Immature natural killer cell (primary cell): Measurements from ENCODE around the gene ADAMTS16. TPM values are rescaled to one million over a fixed set of nuclear protein-coding genes. Genes with fewer than 3 reads are reported as not detected.

Experiments
- DNase-seq, 3 donors: peaks; one replicate each; pipeline ENCODE4 v3.0.0; 2022; ENCODE audit warnings: mixed read lengths in 1 of 3
- H3K27ac Mint-ChIP-seq, 6 donors: one replicate each; pipeline ENCODE4 v1.8.0; 2020; ENCODE audit warnings: mixed read lengths in 6 of 6, mild to moderate bottlenecking in 5 of 6, inconsistent platforms in 4 of 6, moderate library complexity in 3 of 6
- H3K27me3 Mint-ChIP-seq, 3 donors: one replicate each; pipeline ENCODE4 v1.8.0; 2020 to 2021; ENCODE audit warnings: low read depth in 3 of 3, mild to moderate bottlenecking in 3 of 3, mixed read lengths in 3 of 3, moderate library complexity in 3 of 3, inconsistent platforms in 1 of 3
- H3K36me3 Mint-ChIP-seq, 3 donors: one replicate each; pipeline ENCODE4 v1.8.0; 2020; ENCODE audit warnings: mixed read lengths in 3 of 3, inconsistent platforms in 2 of 3, mild to moderate bottlenecking in 2 of 3
- H3K4me1 Mint-ChIP-seq, 2 donors: one replicate each; pipeline ENCODE4 v1.8.0; 2020; ENCODE audit warnings: inconsistent platforms in 2 of 2, mild to moderate bottlenecking in 2 of 2, mixed read lengths in 2 of 2, moderate library complexity in 1 of 2
- H3K4me3 Mint-ChIP-seq, 5 donors: one replicate each; pipeline ENCODE4 v1.8.0; 2020; ENCODE audit warnings: mild to moderate bottlenecking in 5 of 5, mixed read lengths in 5 of 5, inconsistent platforms in 3 of 5, moderate library complexity in 3 of 5
- H3K9me3 Mint-ChIP-seq, 6 donors: one replicate each; pipeline ENCODE4 v1.8.0; 2020; ENCODE audit warnings: mild to moderate bottlenecking in 6 of 6, mixed read lengths in 6 of 6, inconsistent platforms in 4 of 6, moderate library complexity in 3 of 6
- polyA plus RNA-seq, 3 donors: library from polyadenylated mRNA; unstranded; fragments of 300-500 nt; fragmentation: Illumina TruSeq; gene quantifications; one replicate each; pipeline ENCODE4 v1.2.3, GENCODE V29; 2021

ADAMTS16 gene
- polyA plus RNA-seq, 3 donors from 2014 or later = not detected

GRCh38 chr5:5315068-5315980, 175.2 kb downstream of the ADAMTS16 start:
- Mint-ChIP-seq H3K4me1 (no peaks in the 10 kb centered on the region), H3K4me3 (no peak overlapping the region), H3K9me3 (peaks cover 4 to 20% (median 11%) of the 10 kb centered on the region in 6 donors), H3K36me3 (no peaks in the 10 kb centered on the region), H3K27ac (no peak overlapping the region), H3K27me3 (peaks cover 0 to 6% (median 0%) of the 10 kb centered on the region in 3 donors)
- DNase-seq = no peak

GRCh38 chr5:5316334-5316733, 176.2 kb downstream of the ADAMTS16 start:
- Mint-ChIP-seq H3K4me3 (no peak overlapping the region), H3K36me3 (no peaks in the 10 kb centered on the region), H3K27ac (no peak overlapping the region), H3K9me3 (peaks cover 4 to 21% (median 15%) of the 10 kb centered on the region in 6 donors), H3K27me3 (peaks cover 0 to 6% (median 0%) of the 10 kb centered on the region in 3 donors), H3K4me1 (no peaks in the 10 kb centered on the region)
- DNase-seq = no peak

DNA sequence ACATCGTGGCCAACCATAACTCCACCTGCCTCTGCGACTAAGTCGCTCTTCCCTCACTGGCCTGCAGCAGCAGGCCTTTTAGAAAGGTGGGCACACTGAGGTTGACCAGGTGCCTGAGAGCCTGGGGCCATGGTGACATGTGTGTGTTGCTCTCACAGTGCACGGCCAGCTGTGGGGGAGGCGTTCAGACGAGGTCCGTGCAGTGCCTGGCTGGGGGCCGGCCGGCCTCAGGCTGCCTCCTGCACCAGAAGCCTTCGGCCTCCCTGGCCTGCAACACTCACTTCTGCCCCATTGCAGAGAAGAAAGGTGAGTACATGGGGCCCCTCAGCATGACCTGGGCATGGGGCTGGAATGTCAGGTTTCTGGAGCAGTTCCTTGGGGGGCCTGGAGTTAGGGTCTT, 177.8 kb downstream of the ADAMTS16 start:
- no peak overlapping the region for H3K27ac Mint-ChIP-seq
- H3K9me3 Mint-ChIP-seq = peaks cover 4 to 29% (median 18%) of the 10 kb centered on the region in 6 donors
- H3K36me3 Mint-ChIP-seq = no peaks in the 10 kb centered on the region
- H3K4me1 Mint-ChIP-seq = no peaks in the 10 kb centered on the region
- no peak for DNase-seq
- H3K4me3 Mint-ChIP-seq = no peak overlapping the region
- H3K27me3 Mint-ChIP-seq = peaks cover 0 to 8% (median 0%) of the 10 kb centered on the region in 3 donors

DNA sequence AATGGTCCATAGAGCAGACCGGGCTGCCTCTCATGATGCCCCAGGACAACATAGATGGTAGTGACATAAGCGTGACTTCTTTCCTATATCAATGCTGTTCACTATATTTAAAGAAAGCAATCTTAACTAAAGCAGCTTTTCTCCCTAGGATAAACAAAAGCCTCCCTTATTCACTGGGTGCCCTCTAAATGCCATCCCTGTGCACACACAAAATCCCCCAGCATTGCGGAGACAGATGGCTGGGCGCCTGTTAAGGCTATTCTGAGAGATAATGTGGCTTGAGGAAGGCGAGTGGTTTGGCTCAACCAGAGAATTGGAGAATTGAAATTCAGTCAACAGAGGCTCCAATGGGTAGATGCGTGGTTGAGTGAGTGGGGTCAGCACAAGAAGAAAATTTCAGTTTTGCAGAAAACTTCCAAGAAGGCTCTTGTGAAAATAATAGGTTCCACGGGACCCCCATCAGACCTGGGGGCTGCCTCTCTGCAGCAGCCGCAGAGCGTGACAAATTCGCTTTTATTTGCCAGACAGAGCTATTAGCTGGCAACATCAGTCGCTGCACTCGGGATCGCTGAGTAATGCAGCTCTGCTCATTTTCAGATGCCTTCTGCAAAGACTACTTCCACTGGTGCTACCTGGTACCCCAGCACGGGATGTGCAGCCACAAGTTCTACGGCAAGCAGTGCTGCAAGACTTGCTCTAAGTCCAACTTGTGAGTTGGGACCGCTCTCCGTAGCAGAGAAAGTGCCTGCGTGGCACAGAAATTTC, 178.5 kb downstream of the ADAMTS16 start:
- H3K27ac Mint-ChIP-seq = no peak overlapping the region
- H3K27me3 Mint-ChIP-seq = peaks cover 0 to 8% (median 0%) of the 10 kb centered on the region in 3 donors
- no peak overlapping the region for H3K4me3 Mint-ChIP-seq
- no peak for DNase-seq
- H3K36me3 Mint-ChIP-seq = no peaks in the 10 kb centered on the region
- no peaks in the 10 kb centered on the region for H3K4me1 Mint-ChIP-seq
- peaks cover 6 to 32% (median 18%) of the 10 kb centered on the region in 6 donors for H3K9me3 Mint-ChIP-seq

DNA sequence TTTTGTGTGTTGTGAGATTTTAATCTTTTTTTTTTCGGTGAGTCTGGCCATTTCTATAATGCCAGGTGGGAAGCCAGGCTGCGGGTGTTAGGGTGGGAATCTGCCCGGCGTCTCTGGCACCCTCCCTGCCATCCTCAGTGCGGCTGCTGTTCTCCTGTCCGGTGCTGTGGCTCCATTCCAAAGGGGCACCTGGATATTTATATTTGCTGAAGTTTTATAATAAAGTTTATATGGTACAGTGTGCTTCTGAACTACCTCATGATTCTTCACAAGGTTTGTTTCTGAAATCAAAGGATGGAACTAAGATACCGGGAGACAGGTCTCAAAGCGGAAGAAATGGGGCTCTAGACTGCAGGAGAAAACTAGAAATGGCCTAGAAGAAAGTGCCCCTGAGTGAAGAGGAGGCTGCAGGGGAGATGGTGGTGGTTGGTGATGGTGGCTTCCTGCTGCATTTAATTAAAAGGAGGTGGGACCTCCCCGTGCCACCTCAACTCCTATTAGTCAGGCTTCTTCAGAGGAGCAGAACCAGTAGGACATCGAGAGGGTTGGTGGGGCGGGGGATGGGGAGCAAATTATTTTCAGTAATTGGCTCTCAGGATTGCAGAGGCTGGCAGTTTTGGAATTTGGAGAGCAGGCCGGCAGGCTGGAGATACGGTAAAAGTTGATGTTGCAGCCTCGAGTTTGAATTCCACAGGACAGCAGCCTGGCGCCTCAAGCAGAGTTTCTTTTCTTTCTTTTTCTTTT, 180.1 kb downstream of the ADAMTS16 start:
- Mint-ChIP-seq H3K27ac (no peak overlapping the region), H3K36me3 (no peaks in the 10 kb centered on the region), H3K4me3 (no peak overlapping the region), H3K9me3 (peaks cover 4 to 32% (median 17%) of the 10 kb centered on the region in 6 donors), H3K27me3 (peaks cover 0 to 6% (median 0%) of the 10 kb centered on the region in 3 donors), H3K4me1 (no peaks in the 10 kb centered on the region)
- no peak for DNase-seq

DNA sequence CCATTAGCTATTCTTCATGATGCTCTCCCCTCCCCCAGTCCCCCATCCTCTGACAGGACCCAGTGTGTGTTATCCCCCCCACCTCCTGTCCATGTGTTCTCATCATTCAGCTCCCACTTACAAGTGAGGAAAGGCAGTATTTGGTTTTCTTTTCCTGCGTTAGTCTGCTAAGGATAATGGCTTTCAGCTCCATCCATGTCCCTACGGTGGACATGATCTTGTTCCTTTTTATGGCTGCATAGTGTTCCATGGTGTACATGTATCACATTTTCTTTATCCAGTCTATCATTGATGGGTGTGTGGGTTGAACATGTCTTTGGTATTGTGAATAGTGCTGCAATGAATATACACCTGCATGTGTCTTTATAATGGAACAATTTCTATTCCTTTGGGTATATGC, 181.0 kb downstream of the ADAMTS16 start:
- H3K4me3 Mint-ChIP-seq = no peak overlapping the region
- no peak for DNase-seq
- H3K9me3 Mint-ChIP-seq = peaks cover 4 to 24% (median 17%) of the 10 kb centered on the region in 6 donors
- peaks cover 0 to 4% (median 0%) of the 10 kb centered on the region in 3 donors for H3K27me3 Mint-ChIP-seq
- H3K27ac Mint-ChIP-seq = no peak overlapping the region
- H3K4me1 Mint-ChIP-seq = no peaks in the 10 kb centered on the region
- H3K36me3 Mint-ChIP-seq = no peaks in the 10 kb centered on the region

- no peak overlapping the region for H3K4me3 Mint-ChIP-seq
- H3K36me3 Mint-ChIP-seq = no peaks in the 10 kb centered on the region
- peaks cover 2 to 31% (median 18%) of the 10 kb centered on the region in 6 donors for H3K9me3 Mint-ChIP-seq
- H3K27me3 Mint-ChIP-seq = peaks cover 0 to 6% (median 2%) of the 10 kb centered on the region in 3 donors
- DNase-seq = no peak
- H3K4me1 Mint-ChIP-seq = no peaks in the 10 kb centered on the region
- no peak overlapping the region for H3K27ac Mint-ChIP-seq
Observed at GRCh38 chr5:5323551-5323950, 183.4 kb downstream of the ADAMTS16 start.

DNA sequence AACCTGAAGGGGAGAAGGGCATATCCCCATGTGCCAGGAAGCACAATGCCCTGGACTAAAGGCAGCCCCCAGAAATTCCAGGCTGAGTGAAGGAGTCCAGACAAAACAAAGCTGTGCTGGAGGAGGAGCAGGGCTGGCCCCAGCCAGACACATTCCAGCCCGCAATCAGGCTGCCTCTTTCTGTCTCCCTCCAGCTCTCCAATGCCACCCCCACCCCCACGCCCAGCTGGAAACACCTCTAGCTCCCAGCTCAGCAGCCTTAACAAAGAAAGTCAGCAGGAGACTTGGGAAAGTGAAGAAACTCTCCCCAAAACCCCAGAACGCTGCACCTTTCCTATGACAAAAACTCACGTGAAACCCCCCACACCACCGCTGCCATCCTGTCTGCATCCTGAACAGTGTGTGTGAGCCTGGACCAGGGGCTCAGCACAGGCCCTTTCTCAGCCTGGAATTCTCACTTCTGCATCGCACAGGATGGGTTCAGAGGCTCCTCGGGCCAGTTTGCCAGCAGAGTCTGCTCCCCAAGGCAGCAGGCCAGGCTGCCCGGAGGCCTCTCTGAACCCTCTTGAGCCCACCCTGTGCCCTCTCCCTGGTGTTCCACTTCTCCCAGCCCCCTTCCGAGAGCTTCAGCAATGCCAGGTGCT, 186.1 kb downstream of the ADAMTS16 start:
- H3K27ac Mint-ChIP-seq = no peak overlapping the region
- H3K4me1 Mint-ChIP-seq = no peaks in the 10 kb centered on the region
- H3K4me3 Mint-ChIP-seq = no peak overlapping the region
- peaks cover 0 to 6% (median 2%) of the 10 kb centered on the region in 3 donors for H3K27me3 Mint-ChIP-seq
- peaks cover 2 to 27% (median 22%) of the 10 kb centered on the region in 6 donors for H3K9me3 Mint-ChIP-seq
- DNase-seq = no peak
- no peaks in the 10 kb centered on the region for H3K36me3 Mint-ChIP-seq

DNA sequence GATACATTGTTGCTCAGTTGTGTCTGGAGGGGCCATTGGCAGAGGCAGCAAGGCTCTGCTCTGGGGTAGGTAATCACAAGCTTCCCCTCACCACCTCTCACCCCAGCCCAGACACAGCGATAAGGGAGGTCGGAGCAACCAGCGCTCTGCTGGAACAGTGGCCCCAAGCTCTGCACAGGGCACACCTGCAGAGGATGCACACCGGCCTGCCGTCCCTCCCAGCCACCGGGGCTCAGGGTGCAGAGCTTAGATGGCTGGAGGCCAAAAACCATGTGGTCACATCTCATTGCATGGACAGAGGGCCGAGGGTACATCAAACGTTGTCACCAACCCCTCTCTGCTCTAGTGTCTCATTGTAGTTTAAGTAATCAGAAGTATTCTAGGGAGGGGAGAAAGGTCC, 187.0 kb downstream of the ADAMTS16 start:
- Mint-ChIP-seq H3K9me3 (peaks cover 2 to 23% (median 19%) of the 10 kb centered on the region in 6 donors), H3K4me3 (no peak overlapping the region), H3K27me3 (peaks cover 0 to 6% (median 2%) of the 10 kb centered on the region in 3 donors), H3K36me3 (no peaks in the 10 kb centered on the region), H3K27ac (no peak overlapping the region), H3K4me1 (no peaks in the 10 kb centered on the region)
- DNase-seq = no peak

DNA sequence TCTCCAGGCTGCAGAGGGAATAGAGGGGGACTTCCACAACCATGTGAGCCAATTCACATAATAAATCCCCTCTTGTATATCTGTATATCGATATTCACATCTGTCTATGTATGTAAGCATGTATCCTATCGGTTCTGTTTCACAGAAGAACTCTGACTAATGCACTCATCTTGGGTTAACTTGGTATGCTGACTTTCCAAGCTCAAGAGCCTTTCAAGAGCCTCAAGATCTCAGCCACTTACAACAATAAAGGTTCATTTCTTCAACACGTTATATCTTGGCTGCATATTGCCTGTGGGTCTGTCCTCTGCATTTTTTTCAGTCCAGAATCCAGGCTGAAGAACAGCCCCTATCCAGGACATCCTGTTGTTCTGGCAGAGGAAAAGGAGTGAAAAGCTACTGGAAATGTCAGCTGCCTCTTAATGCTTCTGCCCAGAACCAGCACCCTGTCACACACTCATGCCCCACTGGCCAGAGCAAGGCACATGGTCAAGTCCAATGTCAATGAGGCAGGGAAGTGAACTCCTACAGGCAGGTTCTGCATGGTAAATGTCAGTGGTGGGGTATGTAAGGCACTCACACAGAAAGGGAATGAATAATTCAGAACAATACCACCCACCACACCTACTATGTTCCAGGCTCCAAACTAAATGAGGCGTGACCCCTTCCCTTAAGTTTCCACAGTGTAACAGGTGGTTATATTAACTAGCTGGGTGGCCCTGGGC, 190.8 kb downstream of the ADAMTS16 start:
- H3K27ac Mint-ChIP-seq = no peak overlapping the region
- H3K9me3 Mint-ChIP-seq = peaks cover 0 to 23% (median 15%) of the 10 kb centered on the region in 6 donors
- DNase-seq = no peak
- peaks cover 0 to 6% (median 0%) of the 10 kb centered on the region in 3 donors for H3K27me3 Mint-ChIP-seq
- no peak overlapping the region for H3K4me3 Mint-ChIP-seq
- no peaks in the 10 kb centered on the region for H3K4me1 Mint-ChIP-seq
- H3K36me3 Mint-ChIP-seq = no peaks in the 10 kb centered on the region

- Mint-ChIP-seq H3K27ac (no peak overlapping the region), H3K36me3 (no peaks in the 10 kb centered on the region), H3K9me3 (peaks cover 0 to 23% (median 15%) of the 10 kb centered on the region in 6 donors), H3K4me3 (no peak overlapping the region), H3K4me1 (no peaks in the 10 kb centered on the region), H3K27me3 (peaks cover 0 to 7% (median 0%) of the 10 kb centered on the region in 3 donors)
- DNase-seq = no peak
Observed at GRCh38 chr5:5331848-5332247, 191.7 kb downstream of the ADAMTS16 start.

DNA sequence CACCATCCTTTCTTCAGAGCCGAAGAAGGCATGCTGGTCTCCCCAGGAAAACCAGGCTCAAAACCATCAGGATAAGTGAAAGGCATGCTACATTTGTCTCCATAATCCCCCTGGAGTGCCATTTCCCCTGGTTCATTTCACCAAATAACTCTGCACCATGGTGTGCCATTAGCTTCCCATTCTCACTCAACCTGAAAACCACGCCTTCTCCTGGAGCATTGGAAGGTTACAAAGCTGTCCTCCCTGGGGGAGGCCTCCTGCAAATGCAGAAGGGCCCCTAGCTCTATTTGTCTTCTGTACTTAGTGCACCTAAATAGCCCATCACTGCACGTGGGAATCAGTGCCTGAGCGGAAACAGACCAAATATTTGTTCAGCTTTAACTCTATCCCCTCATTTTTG, 192.2 kb downstream of the ADAMTS16 start:
- Mint-ChIP-seq H3K4me1 (no peaks in the 10 kb centered on the region), H3K4me3 (no peak overlapping the region), H3K27ac (no peak overlapping the region), H3K9me3 (peaks cover 0 to 23% (median 15%) of the 10 kb centered on the region in 6 donors), H3K36me3 (no peaks in the 10 kb centered on the region), H3K27me3 (peaks cover 0 to 7% (median 0%) of the 10 kb centered on the region in 3 donors)
- DNase-seq = no peak
